GM21367 (cell line): Measurements from ENCODE around the gene CYTH3.
"Not testable (repeated sequence)": the region's sequence is repeated elsewhere in the genome, so short reads cannot be mapped to it uniquely, and the experiment has no call there.

Source experiments
- ATAC-seq: cut with Tn5 transposase; IDR thresholded peaks from one replicate; pipeline ENCODE4 v1.9.1; 2021; ENCODE audit not compliant: unreplicated experiment

CYTH3 gene

GRCh38 chr7:6200971-6201370 is 71.5 kb downstream of the CYTH3 start:
- ATAC-seq = no peak

GRCh38 chr7:6198689-6199595 is 73.5 kb downstream of the CYTH3 start:
- no peak for ATAC-seq

GRCh38 chr7:6197801-6198551 is 74.4 kb downstream of the CYTH3 start:
- no peak for ATAC-seq

GRCh38 chr7:6193709-6194108 is 78.7 kb downstream of the CYTH3 start:
- ATAC-seq = no peak

GRCh38 chr7:6190563-6190962 is 81.9 kb downstream of the CYTH3 start:
- not testable (repeated sequence) for ATAC-seq

- ATAC-seq = no peak
Measured at GRCh38 chr7:6188389-6188788, 84.0 kb downstream of the CYTH3 start.

GRCh38 chr7:6186577-6186976 is 85.8 kb downstream of the CYTH3 start:
- ATAC-seq = no peak

- no peak for ATAC-seq
Measured at GRCh38 chr7:6182993-6183392, 89.4 kb downstream of the CYTH3 start.

GRCh38 chr7:6181136-6181535 is 91.3 kb downstream of the CYTH3 start:
- ATAC-seq = no peak

GRCh38 chr7:6180344-6180725 is 92.1 kb downstream of the CYTH3 start:
- no peak for ATAC-seq

GRCh38 chr7:6179620-6180343 is 92.6 kb downstream of the CYTH3 start:
- no peak for ATAC-seq

GRCh38 chr7:6178298-6179029 is 94.0 kb downstream of the CYTH3 start:
- ATAC-seq = no peak

- no peak for ATAC-seq
Measured at GRCh38 chr7:6175645-6176044, 96.8 kb downstream of the CYTH3 start.

- no peak for ATAC-seq
Measured at GRCh38 chr7:6172910-6173295, 99.5 kb downstream of the CYTH3 start.

- no peak for ATAC-seq
Measured at GRCh38 chr7:6172224-6172909, 100.1 kb downstream of the CYTH3 start.

GRCh38 chr7:6171532-6172223 is 100.7 kb downstream of the CYTH3 start:
- ATAC-seq = no peak

- no peak for ATAC-seq
Measured at GRCh38 chr7:6170571-6171531, 101.6 kb downstream of the CYTH3 start.

- ATAC-seq = no peak
Measured at GRCh38 chr7:6169805-6170520, 102.5 kb downstream of the CYTH3 start.
